ENCODE results near the gene PTPRM. TPM values are rescaled to one million over a fixed set of nuclear protein-coding genes. Genes with fewer than 3 reads are reported as not detected.

PTPRM gene
- total RNA-seq, 4 donors from 2014 or later: 170 to 198 (median 182) TPM

GRCh38 chr18:7688580-7688979 is 121.5 kb downstream of the PTPRM start:
- intact Hi-C loops (cut with DNase I): no loop called here
- no peak for TF ChIP-seq POLR2A (IDR thresholded peaks at IDR 0.05)
- no peak for TF ChIP-seq CTCF (IDR thresholded peaks at IDR 0.05)
- H3K4me1 ChIP-seq: peaks cover 0 to 4% of the 10 kb centered on the region in 2 donors
- DNase-seq: no peak
- no peaks in the 10 kb centered on the region for H3K9me3 ChIP-seq
- H3K27me3 ChIP-seq: no peaks in the 10 kb centered on the region
- WGBS, 2 donors: 90 to 94% methylated on average over 3 of the region's 3 CpGs
- H3K27ac ChIP-seq: no peak overlapping the region
- no peak overlapping the region for H3K4me3 ChIP-seq (replicated peaks in 1 of 3)
- no peaks in the 10 kb centered on the region for H3K36me3 ChIP-seq

GRCh38 chr18:7691206-7691605 is 124.1 kb downstream of the PTPRM start:
- 91 to 98% methylated on average over 3 of the region's 3 CpGs for WGBS, 2 donors
- no peak overlapping the region for H3K27ac ChIP-seq
- H3K4me1 ChIP-seq: no peaks in the 10 kb centered on the region
- no peak for DNase-seq
- intact Hi-C loops (cut with DNase I): no loop called here
- no peaks in the 10 kb centered on the region for H3K27me3 ChIP-seq
- H3K4me3 ChIP-seq (replicated peaks in 1 of 3): no peak overlapping the region
- no peaks in the 10 kb centered on the region for H3K36me3 ChIP-seq
- H3K9me3 ChIP-seq: no peaks in the 10 kb centered on the region
- TF ChIP-seq CTCF (IDR thresholded peaks at IDR 0.05) (no peak), POLR2A (IDR thresholded peaks at IDR 0.05) (no peak)

GRCh38 chr18:7696780-7697179 is 129.7 kb downstream of the PTPRM start:
- H3K36me3 ChIP-seq: no peaks in the 10 kb centered on the region
- H3K27me3 ChIP-seq: no peaks in the 10 kb centered on the region
- no peak for DNase-seq
- WGBS, 2 donors: 91 to 95% methylated on average over 3 of the region's 3 CpGs
- no peak for TF ChIP-seq POLR2A (IDR thresholded peaks at IDR 0.05)
- TF ChIP-seq CTCF (IDR thresholded peaks at IDR 0.05): no peak
- no peaks in the 10 kb centered on the region for H3K9me3 ChIP-seq
- peaks cover 0 to 7% of the 10 kb centered on the region in 2 donors for H3K4me1 ChIP-seq
- intact Hi-C loops (cut with DNase I): no loop called here
- no peak overlapping the region for H3K4me3 ChIP-seq (replicated peaks in 1 of 3)
- no peak overlapping the region for H3K27ac ChIP-seq

GRCh38 chr18:7697306-7697705 is 130.2 kb downstream of the PTPRM start:
- H3K27ac ChIP-seq: no peak overlapping the region
- no peaks in the 10 kb centered on the region for H3K9me3 ChIP-seq
- no peaks in the 10 kb centered on the region for H3K36me3 ChIP-seq
- no peaks in the 10 kb centered on the region for H3K27me3 ChIP-seq
- TF ChIP-seq POLR2A (IDR thresholded peaks at IDR 0.05) (no peak), CTCF (IDR thresholded peaks at IDR 0.05) (no peak)
- 82 to 88% methylated on average over 2 of the region's 2 CpGs for WGBS, 2 donors
- H3K4me1 ChIP-seq: peaks cover 0 to 7% of the 10 kb centered on the region in 2 donors
- H3K4me3 ChIP-seq (replicated peaks in 1 of 3): no peak overlapping the region
- intact Hi-C loops (cut with DNase I): no loop called here
- DNase-seq: no peak

- Histone ChIP-seq H3K9me3 (no peaks in the 10 kb centered on the region), H3K27me3 (no peaks in the 10 kb centered on the region), H3K4me1 (peaks cover 25 to 34% of the 10 kb centered on the region in 2 donors), H3K36me3 (no peaks in the 10 kb centered on the region), H3K27ac (peak overlapping the region in 1 of 3 donors; percentile 6), H3K4me3 (replicated peaks in 1 of 3) (no peak overlapping the region)
- intact Hi-C loops (cut with DNase I): no loop called here
- TF ChIP-seq POLR2A (IDR thresholded peaks at IDR 0.05) (no peak), CTCF (IDR thresholded peaks at IDR 0.05) (no peak)
- no peak for DNase-seq
- WGBS, 2 donors: 87 to 100% methylated on average over 2 of the region's 2 CpGs
Observed at GRCh38 chr18:7711495-7711894, 144.4 kb downstream of the PTPRM start.
